ENCODE measurements around the gene PMFBP1. TPM values are rescaled to one million over a fixed set of nuclear protein-coding genes. Genes with fewer than 3 reads are reported as not detected.

The PMFBP1 gene
- total and polyA plus RNA-seq, 4 donors = 0.62 to 1.3 (median 1.0) TPM

GRCh38 chr16:72098936-72099335 is 73.0 kb downstream of the PMFBP1 start:
- Histone ChIP-seq H3K27ac (ENCODE audit: low read depth in 1 of 2, low read length in 1 of 2) (no peak overlapping the region), H3K27me3 (ENCODE audit: control insufficient read depth in 3 of 3, insufficient read depth in 3 of 3, low read length in 2 of 3) (no peaks in the 10 kb centered on the region), H3K9me3 (ENCODE audit: control insufficient read depth in 4 of 4, insufficient read depth in 3 of 4, low read length in 3 of 4) (no peaks in the 10 kb centered on the region), H3K9ac (ENCODE audit: insufficient read depth in 1 of 2, low read length in 2 of 2) (no peak overlapping the region), H3K4me1 (ENCODE audit: control insufficient read depth in 5 of 5, insufficient read depth in 5 of 5, low read length in 5 of 5) (peaks cover 0 to 11% (median 3%) of the 10 kb centered on the region in 5 donors), H3K36me3 (ENCODE audit: control insufficient read depth in 4 of 4, insufficient read depth in 4 of 4, low read length in 4 of 4) (peaks cover 22 to 61% (median 52%) of the 10 kb centered on the region in 4 donors), H3K4me3 (no peak overlapping the region)
- DNase-seq (no peak), ATAC-seq (ENCODE audit: insufficient read depth, low FRiP score) (no peak)
- TF ChIP-seq, protein P1, sequence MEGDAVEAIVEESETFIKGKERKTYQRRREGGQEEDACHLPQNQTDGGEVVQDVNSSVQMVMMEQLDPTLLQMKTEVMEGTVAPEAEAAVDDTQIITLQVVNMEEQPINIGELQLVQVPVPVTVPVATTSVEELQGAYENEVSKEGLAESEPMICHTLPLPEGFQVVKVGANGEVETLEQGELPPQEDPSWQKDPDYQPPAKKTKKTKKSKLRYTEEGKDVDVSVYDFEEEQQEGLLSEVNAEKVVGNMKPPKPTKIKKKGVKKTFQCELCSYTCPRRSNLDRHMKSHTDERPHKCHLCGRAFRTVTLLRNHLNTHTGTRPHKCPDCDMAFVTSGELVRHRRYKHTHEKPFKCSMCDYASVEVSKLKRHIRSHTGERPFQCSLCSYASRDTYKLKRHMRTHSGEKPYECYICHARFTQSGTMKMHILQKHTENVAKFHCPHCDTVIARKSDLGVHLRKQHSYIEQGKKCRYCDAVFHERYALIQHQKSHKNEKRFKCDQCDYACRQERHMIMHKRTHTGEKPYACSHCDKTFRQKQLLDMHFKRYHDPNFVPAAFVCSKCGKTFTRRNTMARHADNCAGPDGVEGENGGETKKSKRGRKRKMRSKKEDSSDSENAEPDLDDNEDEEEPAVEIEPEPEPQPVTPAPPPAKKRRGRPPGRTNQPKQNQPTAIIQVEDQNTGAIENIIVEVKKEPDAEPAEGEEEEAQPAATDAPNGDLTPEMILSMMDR (IDR thresholded peaks at IDR 0.05; ENCODE audit: control extremely low read depth, extremely low read depth) = no peak
- WGBS, 2 donors = 89 to 94% methylated on average over 15 of the region's 15 CpGs

DNA sequence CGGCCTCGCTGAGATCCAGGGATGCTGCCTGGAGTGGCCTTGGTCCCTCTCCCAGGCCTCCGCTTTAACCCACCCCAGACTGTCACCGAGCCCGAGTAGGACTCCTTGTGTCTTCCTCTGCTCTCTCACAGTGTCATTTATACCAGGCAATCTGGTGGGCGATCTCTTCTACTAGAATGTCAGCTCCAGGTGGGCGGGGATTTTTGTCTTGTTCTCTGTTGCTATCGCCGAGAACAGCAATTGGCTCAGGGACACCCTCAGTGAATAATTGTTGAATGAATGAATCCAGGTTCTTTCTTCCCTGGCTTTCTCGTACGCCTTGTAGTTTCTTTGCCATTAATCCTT is 77.7 kb downstream of the PMFBP1 start:
- no peak for DNase-seq
- H3K27ac ChIP-seq (ENCODE audit: low read depth in 1 of 2, low read length in 1 of 2) = peak overlapping the region; percentile 89 to 94
- H3K9ac ChIP-seq (ENCODE audit: insufficient read depth in 1 of 2, low read length in 2 of 2) = peak overlapping the region; percentile 93 to 99
- ATAC-seq (ENCODE audit: insufficient read depth, low FRiP score) = peak; percentile 1
- no peaks in the 10 kb centered on the region for H3K9me3 ChIP-seq (ENCODE audit: control insufficient read depth in 4 of 4, insufficient read depth in 3 of 4, low read length in 3 of 4)
- no peaks in the 10 kb centered on the region for H3K27me3 ChIP-seq (ENCODE audit: control insufficient read depth in 3 of 3, insufficient read depth in 3 of 3, low read length in 2 of 3)
- peaks cover 12 to 33% (median 18%) of the 10 kb centered on the region in 4 donors for H3K36me3 ChIP-seq (ENCODE audit: control insufficient read depth in 4 of 4, insufficient read depth in 4 of 4, low read length in 4 of 4)
- 1% methylated on average over 11 of the region's 11 CpGs for WGBS, 2 donors
- TF ChIP-seq, protein P1 (IDR thresholded peaks at IDR 0.05; ENCODE audit: control extremely low read depth, extremely low read depth) = no peak
- H3K4me3 ChIP-seq = peak overlapping the region; percentile 100
- H3K4me1 ChIP-seq (ENCODE audit: control insufficient read depth in 5 of 5, insufficient read depth in 5 of 5, low read length in 5 of 5) = peaks cover 0 to 25% (median 6%) of the 10 kb centered on the region in 5 donors

GRCh38 chr16:72093448-72094265 is 78.3 kb downstream of the PMFBP1 start, which contains the start of the genes DHX38 and TXNL4B:
Gene DHX38, plus strand, starts transcription at chr16:72093847. Its CDS starts 2,311 bp downstream, at chr16:72096158.
Gene TXNL4B, minus strand, starts transcription at chr16:72093620. Its CDS starts 2,871 bp downstream, at chr16:72090749.
- peaks cover 18 to 38% (median 19%) of the 10 kb centered on the region in 4 donors for H3K36me3 ChIP-seq (ENCODE audit: control insufficient read depth in 4 of 4, insufficient read depth in 4 of 4, low read length in 4 of 4)
- DNase-seq (peak; percentile 98 to 100 (median 100)), ATAC-seq (ENCODE audit: insufficient read depth, low FRiP score) (peak; percentile 98)
- peak within 1 kb of the TSS; percentile 89 to 94 for H3K27ac ChIP-seq (ENCODE audit: low read depth in 1 of 2, low read length in 1 of 2)
- TF ChIP-seq, protein P1 (IDR thresholded peaks at IDR 0.05; ENCODE audit: control extremely low read depth, extremely low read depth) = no peak
- 0 to 1% methylated on average over 43 of the region's 43 CpGs for WGBS, 2 donors
- H3K9ac ChIP-seq (ENCODE audit: insufficient read depth in 1 of 2, low read length in 2 of 2) = peak within 1 kb of the TSS; percentile 93 to 99
- peaks cover 0 to 25% (median 6%) of the 10 kb centered on the region in 5 donors for H3K4me1 ChIP-seq (ENCODE audit: control insufficient read depth in 5 of 5, insufficient read depth in 5 of 5, low read length in 5 of 5)
- H3K27me3 ChIP-seq (ENCODE audit: control insufficient read depth in 3 of 3, insufficient read depth in 3 of 3, low read length in 2 of 3) = no peaks in the 10 kb centered on the region
- no peaks in the 10 kb centered on the region for H3K9me3 ChIP-seq (ENCODE audit: control insufficient read depth in 4 of 4, insufficient read depth in 3 of 4, low read length in 3 of 4)
- peak within 1 kb of the TSS; percentile 100 for H3K4me3 ChIP-seq
